Measurements from ENCODE around the gene ZFYVE21.
A peak's percentile ranks its signal among the peaks of the same experiment; 100 is the strongest.

ZFYVE21 gene

GRCh38 chr14:103723748-103724081, 8.1 kb downstream of the ZFYVE21 start:
- peak overlapping the region; percentile 35 for H3K9ac ChIP-seq (ENCODE audit: low read length)
- H3K27me3 ChIP-seq (ENCODE audit: control insufficient read depth, insufficient read depth, low read length): no peaks in the 10 kb centered on the region
- no peak overlapping the region for H3K4me3 ChIP-seq (ENCODE audit: low read length)
- no peaks in the 10 kb centered on the region for H3K36me3 ChIP-seq (ENCODE audit: control insufficient read depth, insufficient read depth, low read length)
- peaks cover 40% of the 10 kb centered on the region for H3K4me1 ChIP-seq (ENCODE audit: control insufficient read depth, insufficient read depth, low read length)
- no peaks in the 10 kb centered on the region for H3K9me3 ChIP-seq (ENCODE audit: control insufficient read depth, low read length)

GRCh38 chr14:103724116-103724515, 8.5 kb downstream of the ZFYVE21 start:
- peak overlapping the region; percentile 39 for H3K9ac ChIP-seq (ENCODE audit: low read length)
- H3K4me3 ChIP-seq (ENCODE audit: low read length): no peak overlapping the region
- H3K9me3 ChIP-seq (ENCODE audit: control insufficient read depth, low read length): no peaks in the 10 kb centered on the region
- peaks cover 43% of the 10 kb centered on the region for H3K4me1 ChIP-seq (ENCODE audit: control insufficient read depth, insufficient read depth, low read length)
- H3K27me3 ChIP-seq (ENCODE audit: control insufficient read depth, insufficient read depth, low read length): no peaks in the 10 kb centered on the region
- peaks cover 2% of the 10 kb centered on the region for H3K36me3 ChIP-seq (ENCODE audit: control insufficient read depth, insufficient read depth, low read length)

GRCh38 chr14:103725001-103725682, 9.5 kb downstream of the ZFYVE21 start:
- Histone ChIP-seq H3K27me3 (ENCODE audit: control insufficient read depth, insufficient read depth, low read length) (no peaks in the 10 kb centered on the region), H3K4me1 (ENCODE audit: control insufficient read depth, insufficient read depth, low read length) (peaks cover 53% of the 10 kb centered on the region), H3K36me3 (ENCODE audit: control insufficient read depth, insufficient read depth, low read length) (peaks cover 8% of the 10 kb centered on the region), H3K9ac (ENCODE audit: low read length) (no peak overlapping the region), H3K4me3 (ENCODE audit: low read length) (no peak overlapping the region), H3K9me3 (ENCODE audit: control insufficient read depth, low read length) (no peaks in the 10 kb centered on the region)

- Histone ChIP-seq H3K9me3 (ENCODE audit: control insufficient read depth, low read length) (no peaks in the 10 kb centered on the region), H3K36me3 (ENCODE audit: control insufficient read depth, insufficient read depth, low read length) (peaks cover 11% of the 10 kb centered on the region), H3K9ac (ENCODE audit: low read length) (no peak overlapping the region), H3K27me3 (ENCODE audit: control insufficient read depth, insufficient read depth, low read length) (no peaks in the 10 kb centered on the region), H3K4me3 (ENCODE audit: low read length) (no peak overlapping the region), H3K4me1 (ENCODE audit: control insufficient read depth, insufficient read depth, low read length) (peaks cover 60% of the 10 kb centered on the region)
These were observed 10.3 kb downstream of the ZFYVE21 start for GRCh38 chr14:103725739-103726395.

GRCh38 chr14:103726474-103726873, 10.9 kb downstream of the ZFYVE21 start:
- H3K4me1 ChIP-seq (ENCODE audit: control insufficient read depth, insufficient read depth, low read length): peaks cover 60% of the 10 kb centered on the region
- no peaks in the 10 kb centered on the region for H3K9me3 ChIP-seq (ENCODE audit: control insufficient read depth, low read length)
- H3K36me3 ChIP-seq (ENCODE audit: control insufficient read depth, insufficient read depth, low read length): peaks cover 11% of the 10 kb centered on the region
- no peaks in the 10 kb centered on the region for H3K27me3 ChIP-seq (ENCODE audit: control insufficient read depth, insufficient read depth, low read length)
- H3K9ac ChIP-seq (ENCODE audit: low read length): no peak overlapping the region
- no peak overlapping the region for H3K4me3 ChIP-seq (ENCODE audit: low read length)

GRCh38 chr14:103727313-103727980, 11.8 kb downstream of the ZFYVE21 start:
- Histone ChIP-seq H3K9ac (ENCODE audit: low read length) (no peak overlapping the region), H3K36me3 (ENCODE audit: control insufficient read depth, insufficient read depth, low read length) (peaks cover 11% of the 10 kb centered on the region)

GRCh38 chr14:103728141-103728540, 12.5 kb downstream of the ZFYVE21 start:
- Histone ChIP-seq H3K36me3 (ENCODE audit: control insufficient read depth, insufficient read depth, low read length) (peaks cover 11% of the 10 kb centered on the region), H3K27me3 (ENCODE audit: control insufficient read depth, insufficient read depth, low read length) (no peaks in the 10 kb centered on the region), H3K9ac (ENCODE audit: low read length) (no peak overlapping the region), H3K4me3 (ENCODE audit: low read length) (no peak overlapping the region), H3K9me3 (ENCODE audit: control insufficient read depth, low read length) (no peaks in the 10 kb centered on the region), H3K4me1 (ENCODE audit: control insufficient read depth, insufficient read depth, low read length) (peaks cover 55% of the 10 kb centered on the region)

More at GRCh38 chr14:103727313-103727980, 11.8 kb downstream of the ZFYVE21 start:
- no peaks in the 10 kb centered on the region for H3K27me3 ChIP-seq (ENCODE audit: control insufficient read depth, insufficient read depth, low read length)
- H3K4me1 ChIP-seq (ENCODE audit: control insufficient read depth, insufficient read depth, low read length): peaks cover 60% of the 10 kb centered on the region
- H3K4me3 ChIP-seq (ENCODE audit: low read length): no peak overlapping the region
- H3K9me3 ChIP-seq (ENCODE audit: control insufficient read depth, low read length): no peaks in the 10 kb centered on the region

- Histone ChIP-seq H3K27me3 (ENCODE audit: control insufficient read depth, insufficient read depth, low read length) (no peaks in the 10 kb centered on the region), H3K9me3 (ENCODE audit: control insufficient read depth, low read length) (no peaks in the 10 kb centered on the region), H3K4me1 (ENCODE audit: control insufficient read depth, insufficient read depth, low read length) (peaks cover 49% of the 10 kb centered on the region), H3K9ac (ENCODE audit: low read length) (no peak overlapping the region), H3K36me3 (ENCODE audit: control insufficient read depth, insufficient read depth, low read length) (peaks cover 11% of the 10 kb centered on the region), H3K4me3 (ENCODE audit: low read length) (no peak overlapping the region)
These were observed 13.1 kb downstream of the ZFYVE21 start for GRCh38 chr14:103728721-103729120.

- H3K9me3 ChIP-seq (ENCODE audit: control insufficient read depth, low read length): no peaks in the 10 kb centered on the region
- H3K36me3 ChIP-seq (ENCODE audit: control insufficient read depth, insufficient read depth, low read length): peaks cover 11% of the 10 kb centered on the region
- H3K4me3 ChIP-seq (ENCODE audit: low read length): no peak overlapping the region
- H3K27me3 ChIP-seq (ENCODE audit: control insufficient read depth, insufficient read depth, low read length): no peaks in the 10 kb centered on the region
- no peak overlapping the region for H3K9ac ChIP-seq (ENCODE audit: low read length)
- H3K4me1 ChIP-seq (ENCODE audit: control insufficient read depth, insufficient read depth, low read length): peaks cover 39% of the 10 kb centered on the region
These were observed 14.2 kb downstream of the ZFYVE21 start for GRCh38 chr14:103729496-103730448.

GRCh38 chr14:103730490-103731035, 15.0 kb downstream of the ZFYVE21 start:
- H3K4me1 ChIP-seq (ENCODE audit: control insufficient read depth, insufficient read depth, low read length): peaks cover 34% of the 10 kb centered on the region
- H3K36me3 ChIP-seq (ENCODE audit: control insufficient read depth, insufficient read depth, low read length): peaks cover 11% of the 10 kb centered on the region
- no peak overlapping the region for H3K4me3 ChIP-seq (ENCODE audit: low read length)
- no peaks in the 10 kb centered on the region for H3K27me3 ChIP-seq (ENCODE audit: control insufficient read depth, insufficient read depth, low read length)
- no peaks in the 10 kb centered on the region for H3K9me3 ChIP-seq (ENCODE audit: control insufficient read depth, low read length)
- H3K9ac ChIP-seq (ENCODE audit: low read length): no peak overlapping the region

GRCh38 chr14:103731481-103731880, 15.9 kb downstream of the ZFYVE21 start:
- no peaks in the 10 kb centered on the region for H3K27me3 ChIP-seq (ENCODE audit: control insufficient read depth, insufficient read depth, low read length)
- no peak overlapping the region for H3K4me3 ChIP-seq (ENCODE audit: low read length)
- H3K9me3 ChIP-seq (ENCODE audit: control insufficient read depth, low read length): no peaks in the 10 kb centered on the region
- H3K36me3 ChIP-seq (ENCODE audit: control insufficient read depth, insufficient read depth, low read length): peaks cover 11% of the 10 kb centered on the region
- H3K4me1 ChIP-seq (ENCODE audit: control insufficient read depth, insufficient read depth, low read length): peaks cover 37% of the 10 kb centered on the region
- no peak overlapping the region for H3K9ac ChIP-seq (ENCODE audit: low read length)
